NCI-H774 (cell line): Measurements from ENCODE around the gene BNIP5.

Experiments
- DNase-seq: peaks from one replicate; lab custom pipeline; 2025; lab: John Stamatoyannopoulos, UW

The BNIP5 gene

GRCh38 chr6:36266913-36267644 lies 69.6 kb downstream of the BNIP5 start:
- DNase-seq = no peak
